SU-DHL-6 (cell line): ENCODE results near the gene GATAD2B.

ENCODE experiments used
- H2AFZ ChIP-seq: fragments of 200-600 bp; sonication (generic); 2 replicates; pipeline ENCODE4 v1.6.1; 2014; ENCODE audit warnings: low read depth, mild to moderate bottlenecking, moderate library complexity, mixed read lengths, antibody characterized with exemption, low read length; ENCODE audit not compliant: severe bottlenecking
- H3F3A ChIP-seq: fragments of 200-600 bp; shearing (Covaris generic); 2 replicates; pipeline ENCODE4 v1.6.0; 2016; ENCODE audit warnings: antibody characterized with exemption, mild to moderate bottlenecking; ENCODE audit not compliant: insufficient read depth
- H3K27ac ChIP-seq: fragments of 200-600 bp; sonication (generic); 2 replicates; pipeline ENCODE4 v1.5.1; 2016; ENCODE audit warnings: low read depth, mild to moderate bottlenecking, low read length, moderate library complexity, mixed read lengths
- H3K27me3 ChIP-seq: fragments of 200-600 bp; sonication (generic), shearing (Covaris generic); 2 replicates; pipeline ENCODE4 v1.6.0; 2014; ENCODE audit warnings: mild to moderate bottlenecking, low read length
- H3K36me3 ChIP-seq: fragments of 200-600 bp; sonication (generic); 2 replicates; pipeline ENCODE4 v1.6.1; 2014; ENCODE audit warnings: mild to moderate bottlenecking, low read length, mixed read lengths
- H3K4me2 ChIP-seq: fragments of 300-600, 200-600 bp; shearing (Covaris generic), sonication (generic); 2 replicates; pipeline ENCODE4 v1.6.0; 2014; ENCODE audit warnings: low read length, low read depth, mild to moderate bottlenecking; ENCODE audit not compliant: poor library complexity, severe bottlenecking
- H3K4me3 ChIP-seq: fragments of 200-600 bp; sonication (generic); 2 replicates; pipeline ENCODE4 v1.5.1; 2014; ENCODE audit warnings: antibody characterized with exemption, low read length, mild to moderate bottlenecking, mixed read lengths; ENCODE audit not compliant: insufficient read depth, poor library complexity, severe bottlenecking
- H3K79me2 ChIP-seq: fragments of 200-600 bp; sonication (generic); 2 replicates; pipeline ENCODE4 v1.6.1; 2014; ENCODE audit warnings: mild to moderate bottlenecking, low read length, moderate library complexity; ENCODE audit not compliant: insufficient read depth
- H3K9ac ChIP-seq: fragments of 200-600 bp; sonication (generic); 2 replicates; pipeline ENCODE4 v1.7.0; 2014; ENCODE audit warnings: mild to moderate bottlenecking, low read length
- H3K9me2 ChIP-seq: fragments of 200-600 bp; sonication (generic); replicated peaks from 2 replicates; pipeline ENCODE4 v1.6.1; 2014; ENCODE audit warnings: low read length; ENCODE audit not compliant: insufficient read depth
- H3K9me3 ChIP-seq: fragments of 200-600 bp; sonication (generic); 2 replicates; pipeline ENCODE4 v1.6.1; 2014; ENCODE audit warnings: low read length, mixed read lengths; ENCODE audit not compliant: insufficient read depth
- H4K20me1 ChIP-seq: fragments of 200-600 bp; sonication (generic); 2 replicates; pipeline ENCODE4 v1.6.1; 2014; ENCODE audit warnings: low read depth, mild to moderate bottlenecking, antibody characterized with exemption, low read length, moderate library complexity, mixed read lengths
- EZH2phosphoT487 ChIP-seq: fragments of 200-600 bp; sonication (generic), shearing (Covaris generic); conservative IDR thresholded peaks from 2 replicates; pipeline ENCODE4 v1.6.1; 2018; ENCODE audit warnings: mild to moderate bottlenecking, antibody characterized with exemption, low read length, moderate library complexity, mixed read lengths
- TF ChIP-seq, protein P1 (sequence below): fragments of 200-600 bp; sonication (generic); IDR thresholded peaks from one replicate; pipeline ENCODE4 v1.5.1; 2017; ENCODE audit warnings: antibody characterized with exemption, mild to moderate bottlenecking, low read length, moderate library complexity; ENCODE audit not compliant: insufficient read depth, poor library complexity, severe bottlenecking

The GATAD2B gene

DNA sequence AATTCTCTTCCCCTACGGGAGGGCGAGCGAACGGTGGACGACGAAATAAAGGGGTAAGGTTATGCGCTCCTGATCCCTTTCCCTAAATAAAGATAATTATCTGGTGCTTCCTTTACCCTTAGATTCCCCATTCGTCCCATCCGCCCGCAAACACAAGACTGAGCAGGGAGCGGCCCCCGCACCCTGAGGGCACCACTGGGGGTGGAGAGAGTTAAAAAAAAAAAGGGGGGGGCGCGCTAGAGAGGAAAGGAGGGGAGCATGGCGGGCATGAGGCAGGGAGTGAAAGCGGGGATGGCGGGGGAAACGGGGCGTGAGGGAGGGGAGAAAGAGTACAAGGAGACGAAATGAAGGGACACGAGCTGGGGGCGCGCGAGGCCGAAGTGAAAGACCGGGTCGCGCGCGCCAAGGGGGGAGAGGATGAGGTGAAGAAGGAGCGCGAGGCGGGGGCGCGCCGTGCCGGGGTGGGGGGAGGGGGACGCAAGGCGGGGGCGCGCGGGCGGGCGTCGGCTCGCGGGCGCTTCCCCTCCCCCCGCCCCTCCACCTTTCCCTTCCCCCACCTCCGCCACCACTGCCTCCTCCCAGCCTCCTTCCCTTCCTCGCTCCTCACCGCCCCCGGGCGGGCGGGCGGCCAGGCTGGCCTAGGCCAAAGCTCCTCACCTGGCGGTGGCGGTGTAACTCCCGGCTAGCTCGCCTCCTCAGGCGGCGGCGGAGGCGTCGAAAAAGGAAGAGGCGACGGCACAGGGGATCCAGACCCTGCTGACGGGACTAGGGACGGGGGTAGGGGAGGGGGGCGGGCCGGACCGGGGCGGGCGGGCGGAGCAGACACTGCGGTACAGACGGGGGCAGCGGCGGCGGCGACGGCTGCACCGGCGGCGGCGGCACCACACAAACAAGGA lies 448 bp downstream of the GATAD2B start:
- Histone ChIP-seq H3K9me2 (no peaks in the 10 kb centered on the region), H3F3A (peaks cover 8% of the 10 kb centered on the region), H3K4me3 (peak overlapping the region; percentile 83), H3K9me3 (no peaks in the 10 kb centered on the region), H3K9ac (peak overlapping the region; percentile 89), H3K4me2 (peak overlapping the region; percentile 74), H4K20me1 (peaks cover 4% of the 10 kb centered on the region; the same call in 1 of the 2 replicates), H3K27ac (peak overlapping the region; percentile 85), H3K36me3 (0 out of 2 replicates have a peak, but pooled peaks cover 10% of the 10 kb centered on the region), H3K27me3 (no peaks in the 10 kb centered on the region), H2AFZ (no peak overlapping the region), H3K79me2 (peaks cover 49% of the 10 kb centered on the region)
- TF ChIP-seq, protein P1, sequence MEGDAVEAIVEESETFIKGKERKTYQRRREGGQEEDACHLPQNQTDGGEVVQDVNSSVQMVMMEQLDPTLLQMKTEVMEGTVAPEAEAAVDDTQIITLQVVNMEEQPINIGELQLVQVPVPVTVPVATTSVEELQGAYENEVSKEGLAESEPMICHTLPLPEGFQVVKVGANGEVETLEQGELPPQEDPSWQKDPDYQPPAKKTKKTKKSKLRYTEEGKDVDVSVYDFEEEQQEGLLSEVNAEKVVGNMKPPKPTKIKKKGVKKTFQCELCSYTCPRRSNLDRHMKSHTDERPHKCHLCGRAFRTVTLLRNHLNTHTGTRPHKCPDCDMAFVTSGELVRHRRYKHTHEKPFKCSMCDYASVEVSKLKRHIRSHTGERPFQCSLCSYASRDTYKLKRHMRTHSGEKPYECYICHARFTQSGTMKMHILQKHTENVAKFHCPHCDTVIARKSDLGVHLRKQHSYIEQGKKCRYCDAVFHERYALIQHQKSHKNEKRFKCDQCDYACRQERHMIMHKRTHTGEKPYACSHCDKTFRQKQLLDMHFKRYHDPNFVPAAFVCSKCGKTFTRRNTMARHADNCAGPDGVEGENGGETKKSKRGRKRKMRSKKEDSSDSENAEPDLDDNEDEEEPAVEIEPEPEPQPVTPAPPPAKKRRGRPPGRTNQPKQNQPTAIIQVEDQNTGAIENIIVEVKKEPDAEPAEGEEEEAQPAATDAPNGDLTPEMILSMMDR, result no peak
- TF ChIP-seq EZH2phosphoT487, result no peak

- Histone ChIP-seq H2AFZ (no peak overlapping the region), H3K9me3 (no peaks in the 10 kb centered on the region), H3F3A (peaks cover 8% of the 10 kb centered on the region), H3K4me2 (peak overlapping the region; percentile 74), H3K9ac (peak overlapping the region; percentile 89), H3K79me2 (peaks cover 55% of the 10 kb centered on the region), H3K36me3 (0 out of 2 replicates have a peak, but pooled peaks cover 10% of the 10 kb centered on the region), H3K4me3 (peak overlapping the region; percentile 83), H4K20me1 (peaks cover 4% of the 10 kb centered on the region; the same call in 1 of the 2 replicates), H3K27ac (peak overlapping the region; percentile 85), H3K9me2 (no peaks in the 10 kb centered on the region), H3K27me3 (no peaks in the 10 kb centered on the region)
- no peak for TF ChIP-seq EZH2phosphoT487
- TF ChIP-seq, protein P1, result no peak
These were observed 1.0 kb downstream of the GATAD2B start for GRCh38 chr1:153921803-153922075.

- Histone ChIP-seq H3K36me3 (peaks cover 10% of the 10 kb centered on the region; the same call in 1 of the 2 replicates), H2AFZ (no peak overlapping the region), H3F3A (peaks cover 8% of the 10 kb centered on the region)
These were observed 1.5 kb downstream of the GATAD2B start for GRCh38 chr1:153921080-153921802.

More at GRCh38 chr1:153921080-153921802, 1.5 kb downstream of the GATAD2B start:
- no peaks in the 10 kb centered on the region for H3K9me3 ChIP-seq
- H4K20me1 ChIP-seq, result peaks cover 4% of the 10 kb centered on the region; the same call in 1 of the 2 replicates
- no peaks in the 10 kb centered on the region for H3K9me2 ChIP-seq
- TF ChIP-seq, protein P1, result no peak
- no peak for TF ChIP-seq EZH2phosphoT487
- H3K9ac ChIP-seq, result peak overlapping the region; percentile 89
- peak overlapping the region; percentile 85 for H3K27ac ChIP-seq
- peak overlapping the region; percentile 74 for H3K4me2 ChIP-seq
- H3K27me3 ChIP-seq, result no peaks in the 10 kb centered on the region
- peaks cover 60% of the 10 kb centered on the region for H3K79me2 ChIP-seq
- H3K4me3 ChIP-seq, result peak overlapping the region; percentile 83
